ENCODE measurements around the gene MRPL2. TPM values are rescaled to one million over a fixed set of nuclear protein-coding genes. Genes with fewer than 3 reads are reported as not detected.

MRPL2 gene
- total RNA-seq, 2 donors from 2014 or later, result 51.6 to 65.2 TPM

- H3K27ac ChIP-seq (ENCODE audit: low read depth, low read length), result peak overlapping the region; percentile 77
- no peak for TF ChIP-seq CTCF (conservative IDR thresholded peaks at IDR 0.05)
- peaks cover 6% of the 10 kb centered on the region for H3K9me3 ChIP-seq (ENCODE audit: control insufficient read depth, low read length)
- H3K27me3 ChIP-seq (ENCODE audit: control insufficient read depth, insufficient read depth, low read length, poor library complexity, severe bottlenecking), result no peaks in the 10 kb centered on the region
- H3K4me1 ChIP-seq (ENCODE audit: control insufficient read depth, insufficient read depth, low read length), result peaks cover 3% of the 10 kb centered on the region
- Mint-ChIP-seq H3K27ac (peak overlapping the region; percentile 66), H3K36me3 (ENCODE audit: low read depth) (peaks cover 21% of the 10 kb centered on the region), H3K27me3 (ENCODE audit: insufficient read depth) (no peaks in the 10 kb centered on the region), H3K9me3 (no peaks in the 10 kb centered on the region), H3K4me1 (peaks cover 12% of the 10 kb centered on the region), H3K4me3 (no peak overlapping the region)
- H3K4me3 ChIP-seq (ENCODE audit: low read length), result no peak overlapping the region
- H3K36me3 ChIP-seq (ENCODE audit: control insufficient read depth, insufficient read depth, low read length), result peaks cover 13% of the 10 kb centered on the region
- no peak overlapping the region for H3K9ac ChIP-seq (ENCODE audit: extremely low read depth, low read length, poor library complexity, severe bottlenecking)
- WGBS, 2 experiments (ENCODE audit: insufficient coverage in 1 of 2, insufficient read length in 1 of 2), result 98 to 100% methylated on average over 3 to 9 of the region's 9 CpGs
- no peak for DNase-seq
Measured at GRCh38 chr6:43105538-43106222, 46.4 kb upstream of the MRPL2 start.

- Histone ChIP-seq H3K27ac (ENCODE audit: low read depth, low read length) (peak overlapping the region; percentile 36), H3K36me3 (ENCODE audit: control insufficient read depth, insufficient read depth, low read length) (peaks cover 13% of the 10 kb centered on the region), H3K9ac (ENCODE audit: extremely low read depth, low read length, poor library complexity, severe bottlenecking) (no peak overlapping the region), H3K4me1 (ENCODE audit: control insufficient read depth, insufficient read depth, low read length) (peaks cover 3% of the 10 kb centered on the region), H3K27me3 (ENCODE audit: control insufficient read depth, insufficient read depth, low read length, poor library complexity, severe bottlenecking) (no peaks in the 10 kb centered on the region), H3K4me3 (ENCODE audit: low read length) (no peak overlapping the region), H3K9me3 (ENCODE audit: control insufficient read depth, low read length) (peaks cover 6% of the 10 kb centered on the region)
- Mint-ChIP-seq H3K27ac (peak overlapping the region; percentile 83), H3K36me3 (ENCODE audit: low read depth) (peaks cover 21% of the 10 kb centered on the region), H3K4me3 (no peak overlapping the region), H3K4me1 (peaks cover 12% of the 10 kb centered on the region), H3K27me3 (ENCODE audit: insufficient read depth) (no peaks in the 10 kb centered on the region), H3K9me3 (no peaks in the 10 kb centered on the region)
- no peak for DNase-seq
- no peak for TF ChIP-seq CTCF (conservative IDR thresholded peaks at IDR 0.05)
- WGBS, 2 experiments (ENCODE audit: insufficient coverage in 1 of 2, insufficient read length in 1 of 2), result 47 to 86% methylated on average over 1 of the region's 2 CpGs
Measured at GRCh38 chr6:43103253-43103876, 44.1 kb upstream of the MRPL2 start.

DNA sequence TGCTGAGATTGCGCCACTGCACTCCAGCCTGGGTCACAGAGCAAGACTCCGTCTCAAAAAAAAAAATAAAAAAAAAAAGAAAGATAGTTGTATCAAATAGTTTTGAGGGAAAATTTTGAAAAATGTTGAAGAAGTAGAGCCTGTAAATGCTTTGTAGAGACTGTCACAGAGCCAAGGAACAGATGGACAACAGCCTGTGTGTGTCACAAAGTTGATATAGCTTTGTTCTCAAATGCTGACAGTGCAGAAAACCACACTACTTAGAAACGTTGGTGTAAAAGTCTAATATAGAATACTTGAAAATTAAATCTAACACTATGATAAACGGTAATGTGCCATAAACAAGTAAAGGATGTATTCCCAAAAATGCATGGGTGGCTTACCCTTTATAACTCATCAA, 42.3 kb upstream of the MRPL2 start:
- Mint-ChIP-seq H3K27ac (no peak overlapping the region), H3K9me3 (no peaks in the 10 kb centered on the region), H3K4me1 (peaks cover 25% of the 10 kb centered on the region), H3K36me3 (ENCODE audit: low read depth) (peaks cover 12% of the 10 kb centered on the region), H3K4me3 (no peak overlapping the region), H3K27me3 (ENCODE audit: insufficient read depth) (no peaks in the 10 kb centered on the region)
- 93 to 100% methylated on average over 3 to 4 of the region's 4 CpGs for WGBS, 2 experiments (ENCODE audit: insufficient coverage in 1 of 2, insufficient read length in 1 of 2)
- no peak overlapping the region for H3K9ac ChIP-seq (ENCODE audit: extremely low read depth, low read length, poor library complexity, severe bottlenecking)
- no peaks in the 10 kb centered on the region for H3K27me3 ChIP-seq (ENCODE audit: control insufficient read depth, insufficient read depth, low read length, poor library complexity, severe bottlenecking)
- no peak for TF ChIP-seq CTCF (conservative IDR thresholded peaks at IDR 0.05)
- no peak overlapping the region for H3K4me3 ChIP-seq (ENCODE audit: low read length)
- H3K9me3 ChIP-seq (ENCODE audit: control insufficient read depth, low read length), result peaks cover 6% of the 10 kb centered on the region
- H3K27ac ChIP-seq (ENCODE audit: low read depth, low read length), result no peak overlapping the region
- peaks cover 13% of the 10 kb centered on the region for H3K36me3 ChIP-seq (ENCODE audit: control insufficient read depth, insufficient read depth, low read length)
- no peak for DNase-seq
- H3K4me1 ChIP-seq (ENCODE audit: control insufficient read depth, insufficient read depth, low read length), result peaks cover 8% of the 10 kb centered on the region

Measured in endodermal cell (in vitro differentiated cells).